ENCODE data around the gene AKAP8.

Gene AKAP8

DNA sequence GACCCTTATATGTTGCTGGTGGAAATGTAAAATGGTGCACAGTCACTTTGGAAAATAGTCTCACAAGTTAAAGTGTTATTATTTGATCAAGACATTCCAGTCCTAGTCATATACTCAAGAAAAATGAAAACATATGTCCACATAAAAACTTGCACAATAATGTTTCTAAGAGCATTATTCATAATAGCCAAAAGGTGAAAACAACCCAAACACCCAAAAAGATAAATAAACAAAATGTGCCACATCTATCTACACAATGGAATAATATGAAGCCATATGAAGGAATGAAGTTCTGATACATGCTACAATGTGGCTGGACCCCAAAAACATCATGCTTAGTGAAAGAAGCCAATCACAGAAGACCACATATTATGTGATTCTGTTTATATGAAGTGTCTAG is 14.4 kb upstream of the AKAP8 start:
- Histone ChIP-seq H3K4me2 (ENCODE audit: insufficient read depth, low read length, poor library complexity, severe bottlenecking) (no peak overlapping the region), H2BK15ac (ENCODE audit: low read length) (no peak overlapping the region), H3K4ac (ENCODE audit: low read length) (no peak overlapping the region), H2AK5ac (ENCODE audit: low read depth, low read length) (no peak overlapping the region), H2BK5ac (ENCODE audit: low read length) (no peak overlapping the region), H2BK120ac (ENCODE audit: low read depth, low read length) (no peak overlapping the region), H3K4me1 (ENCODE audit: control insufficient read depth in 2 of 2, insufficient read depth in 1 of 2, low read depth in 1 of 2, low read length in 2 of 2) (no peaks in the 10 kb centered on the region), H3K14ac (ENCODE audit: low read length) (no peak overlapping the region), H3K18ac (ENCODE audit: low read length) (no peak overlapping the region), H3K27me3 (ENCODE audit: control insufficient read depth in 3 of 3, insufficient read depth in 3 of 3, low read depth in 1 of 3, low read length in 3 of 3) (no peaks in the 10 kb centered on the region), H3K36me3 (replicated peaks in 1 of 2; ENCODE audit: control insufficient read depth in 2 of 2, insufficient read depth in 2 of 2, low read length in 2 of 2) (peaks cover 40 to 86% of the 10 kb centered on the region in 2 donors), H3K23ac (ENCODE audit: low read depth, low read length, poor library complexity) (no peak overlapping the region), H3K9ac (ENCODE audit: low read depth, low read length, poor library complexity) (no peak overlapping the region), H2BK12ac (ENCODE audit: low read length) (no peak overlapping the region), H4K91ac (ENCODE audit: low read depth, low read length, poor library complexity) (no peak overlapping the region), H2AFZ (ENCODE audit: low read length) (no peak overlapping the region), H4K8ac (ENCODE audit: low read depth, low read length) (no peak overlapping the region), H3K9me3 (replicated peaks in 1 of 2; ENCODE audit: control insufficient read depth in 2 of 2, insufficient read depth in 1 of 2, low read depth in 1 of 2, low read length in 2 of 2) (no peaks in the 10 kb centered on the region), H3K27ac (replicated peaks; ENCODE audit: low read length) (no peak overlapping the region), H3K79me1 (ENCODE audit: low read depth, low read length) (peaks cover 15% of the 10 kb centered on the region), H3K4me3 (ENCODE audit: low read length in 2 of 2) (no peak overlapping the region)
- DNase-seq (ENCODE audit: low spot score), result no peak

DNA sequence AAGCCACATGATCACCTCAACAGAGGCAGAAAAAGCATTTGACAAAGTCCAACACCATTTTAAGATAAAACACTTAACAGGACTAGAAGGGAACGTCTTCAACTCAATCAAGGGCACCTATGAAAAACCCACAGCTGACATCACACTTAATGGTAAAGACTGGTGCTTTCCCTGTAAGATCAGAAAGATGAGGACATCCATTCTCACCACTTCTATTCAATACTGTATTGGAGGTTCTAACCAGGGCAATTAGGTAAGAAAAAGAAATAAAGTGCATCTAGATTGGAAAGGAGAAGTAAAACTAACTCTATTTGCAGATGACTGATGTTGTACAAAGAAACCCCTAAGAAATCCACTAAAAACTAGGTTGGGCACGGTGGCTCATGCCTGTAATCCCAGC is 11.2 kb upstream of the AKAP8 start:
- Histone ChIP-seq H2BK5ac (ENCODE audit: low read length) (no peak overlapping the region), H2AFZ (ENCODE audit: low read length) (no peak overlapping the region), H3K4ac (ENCODE audit: low read length) (no peak overlapping the region), H2BK120ac (ENCODE audit: low read depth, low read length) (no peak overlapping the region), H3K79me1 (ENCODE audit: low read depth, low read length) (peaks cover 10% of the 10 kb centered on the region), H2BK15ac (ENCODE audit: low read length) (no peak overlapping the region), H3K4me1 (ENCODE audit: control insufficient read depth in 2 of 2, insufficient read depth in 1 of 2, low read depth in 1 of 2, low read length in 2 of 2) (no peaks in the 10 kb centered on the region), H3K14ac (ENCODE audit: low read length) (no peak overlapping the region), H3K36me3 (replicated peaks in 1 of 2; ENCODE audit: control insufficient read depth in 2 of 2, insufficient read depth in 2 of 2, low read length in 2 of 2) (peaks cover 15 to 74% of the 10 kb centered on the region in 2 donors), H2AK5ac (ENCODE audit: low read depth, low read length) (no peak overlapping the region), H3K27ac (replicated peaks; ENCODE audit: low read length) (no peak overlapping the region), H3K18ac (ENCODE audit: low read length) (no peak overlapping the region), H3K4me3 (ENCODE audit: low read length in 2 of 2) (no peak overlapping the region), H3K23ac (ENCODE audit: low read depth, low read length, poor library complexity) (no peak overlapping the region), H2BK12ac (ENCODE audit: low read length) (no peak overlapping the region), H4K8ac (ENCODE audit: low read depth, low read length) (no peak overlapping the region), H4K91ac (ENCODE audit: low read depth, low read length, poor library complexity) (no peak overlapping the region), H3K9ac (ENCODE audit: low read depth, low read length, poor library complexity) (no peak overlapping the region), H3K9me3 (replicated peaks in 1 of 2; ENCODE audit: control insufficient read depth in 2 of 2, insufficient read depth in 1 of 2, low read depth in 1 of 2, low read length in 2 of 2) (no peaks in the 10 kb centered on the region), H3K27me3 (ENCODE audit: control insufficient read depth in 3 of 3, insufficient read depth in 3 of 3, low read depth in 1 of 3, low read length in 3 of 3) (no peaks in the 10 kb centered on the region), H3K4me2 (ENCODE audit: insufficient read depth, low read length, poor library complexity, severe bottlenecking) (no peak overlapping the region)
- WGBS, 2 donors (ENCODE audit: extremely low coverage in 2 of 2, insufficient read length in 2 of 2, insufficient replicate concordance in 1 of 2), result no CpG with 5 or more reads among the region's 2 CpGs
- no peak for DNase-seq (ENCODE audit: low spot score)

DNA sequence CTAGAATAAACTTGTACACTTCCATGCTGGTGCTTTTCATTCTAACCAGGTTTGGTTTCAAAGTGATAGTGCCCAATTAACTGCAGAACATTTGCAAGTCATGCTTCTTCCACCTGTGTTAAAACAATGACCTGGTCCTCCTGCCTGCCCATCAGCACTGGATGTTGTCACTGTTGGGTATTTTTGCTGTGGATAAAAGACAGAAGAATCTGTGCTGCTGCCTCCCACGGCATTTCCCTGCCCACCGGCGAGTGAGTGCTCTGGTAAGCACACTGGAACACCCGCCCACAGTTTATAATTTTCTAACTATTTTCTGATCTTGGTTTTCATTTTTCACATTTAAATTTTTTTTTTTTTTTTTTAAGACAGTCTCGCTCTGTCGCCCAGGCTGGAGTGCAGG is 2.3 kb upstream of the AKAP8 start:
- H3K4me1 ChIP-seq (ENCODE audit: control insufficient read depth in 2 of 2, insufficient read depth in 1 of 2, low read depth in 1 of 2, low read length in 2 of 2), result peaks cover 2 to 9% of the 10 kb centered on the region in 2 donors
- no peak overlapping the region for H3K4me2 ChIP-seq (ENCODE audit: insufficient read depth, low read length, poor library complexity, severe bottlenecking)
- no peak overlapping the region for H3K14ac ChIP-seq (ENCODE audit: low read length)
- H2AFZ ChIP-seq (ENCODE audit: low read length), result no peak overlapping the region
- H2AK5ac ChIP-seq (ENCODE audit: low read depth, low read length), result no peak overlapping the region
- H3K23ac ChIP-seq (ENCODE audit: low read depth, low read length, poor library complexity), result no peak overlapping the region
- WGBS, 2 donors (ENCODE audit: extremely low coverage in 2 of 2, insufficient read length in 2 of 2, insufficient replicate concordance in 1 of 2), result no CpG with 5 or more reads among the region's 6 CpGs
- no peak overlapping the region for H3K4ac ChIP-seq (ENCODE audit: low read length)
- H3K27me3 ChIP-seq (ENCODE audit: control insufficient read depth in 3 of 3, insufficient read depth in 3 of 3, low read depth in 1 of 3, low read length in 3 of 3), result no peaks in the 10 kb centered on the region
- H4K91ac ChIP-seq (ENCODE audit: low read depth, low read length, poor library complexity), result no peak overlapping the region
- no peak overlapping the region for H2BK120ac ChIP-seq (ENCODE audit: low read depth, low read length)
- H3K36me3 ChIP-seq (replicated peaks in 1 of 2; ENCODE audit: control insufficient read depth in 2 of 2, insufficient read depth in 2 of 2, low read length in 2 of 2), result peaks cover 5 to 35% of the 10 kb centered on the region in 2 donors
- no peak overlapping the region for H3K9ac ChIP-seq (ENCODE audit: low read depth, low read length, poor library complexity)
- no peak overlapping the region for H3K18ac ChIP-seq (ENCODE audit: low read length)
- no peak overlapping the region for H4K8ac ChIP-seq (ENCODE audit: low read depth, low read length)
- H2BK15ac ChIP-seq (ENCODE audit: low read length), result no peak overlapping the region
- H2BK5ac ChIP-seq (ENCODE audit: low read length), result no peak overlapping the region
- H3K79me1 ChIP-seq (ENCODE audit: low read depth, low read length), result peaks cover 12% of the 10 kb centered on the region
- DNase-seq (ENCODE audit: low spot score), result no peak
- no peak overlapping the region for H3K27ac ChIP-seq (replicated peaks; ENCODE audit: low read length)
- no peaks in the 10 kb centered on the region for H3K9me3 ChIP-seq (replicated peaks in 1 of 2; ENCODE audit: control insufficient read depth in 2 of 2, insufficient read depth in 1 of 2, low read depth in 1 of 2, low read length in 2 of 2)
- H2BK12ac ChIP-seq (ENCODE audit: low read length), result no peak overlapping the region
- H3K4me3 ChIP-seq (ENCODE audit: low read length in 2 of 2), result no peak overlapping the region

DNA sequence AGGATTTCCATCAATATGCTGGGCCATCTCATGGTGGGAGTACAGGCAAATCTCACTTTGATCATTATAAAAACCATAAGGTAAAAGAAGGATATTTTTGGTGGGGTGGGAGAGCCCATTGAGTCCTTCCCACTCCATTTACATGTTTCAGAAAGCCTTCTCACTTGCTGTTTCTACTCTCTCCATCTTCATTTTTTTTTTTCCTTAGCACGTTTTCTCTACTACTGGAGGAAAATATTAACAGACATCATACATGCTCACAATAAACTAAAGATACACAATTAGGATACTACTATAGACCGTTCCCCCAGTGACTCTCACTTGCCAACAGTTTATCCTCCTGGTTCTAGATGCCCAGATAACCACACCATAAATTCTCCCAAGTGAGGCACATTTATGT is 1.8 kb upstream of the AKAP8 start:
- Histone ChIP-seq H3K4me2 (ENCODE audit: insufficient read depth, low read length, poor library complexity, severe bottlenecking) (no peak overlapping the region), H2AFZ (ENCODE audit: low read length) (no peak overlapping the region), H4K8ac (ENCODE audit: low read depth, low read length) (no peak overlapping the region), H3K36me3 (replicated peaks in 1 of 2; ENCODE audit: control insufficient read depth in 2 of 2, insufficient read depth in 2 of 2, low read length in 2 of 2) (peaks cover 4 to 32% of the 10 kb centered on the region in 2 donors), H2BK12ac (ENCODE audit: low read length) (no peak overlapping the region), H3K9ac (ENCODE audit: low read depth, low read length, poor library complexity) (no peak overlapping the region), H4K91ac (ENCODE audit: low read depth, low read length, poor library complexity) (no peak overlapping the region), H3K4ac (ENCODE audit: low read length) (no peak overlapping the region), H2BK5ac (ENCODE audit: low read length) (no peak overlapping the region), H3K14ac (ENCODE audit: low read length) (no peak overlapping the region), H3K9me3 (replicated peaks in 1 of 2; ENCODE audit: control insufficient read depth in 2 of 2, insufficient read depth in 1 of 2, low read depth in 1 of 2, low read length in 2 of 2) (no peaks in the 10 kb centered on the region), H3K18ac (ENCODE audit: low read length) (no peak overlapping the region), H2AK5ac (ENCODE audit: low read depth, low read length) (no peak overlapping the region), H3K27ac (replicated peaks; ENCODE audit: low read length) (no peak overlapping the region), H2BK15ac (ENCODE audit: low read length) (no peak overlapping the region), H3K79me1 (ENCODE audit: low read depth, low read length) (peaks cover 11% of the 10 kb centered on the region), H2BK120ac (ENCODE audit: low read depth, low read length) (no peak overlapping the region), H3K4me1 (ENCODE audit: control insufficient read depth in 2 of 2, insufficient read depth in 1 of 2, low read depth in 1 of 2, low read length in 2 of 2) (peaks cover 2 to 9% of the 10 kb centered on the region in 2 donors), H3K23ac (ENCODE audit: low read depth, low read length, poor library complexity) (no peak overlapping the region), H3K27me3 (ENCODE audit: control insufficient read depth in 3 of 3, insufficient read depth in 3 of 3, low read depth in 1 of 3, low read length in 3 of 3) (no peaks in the 10 kb centered on the region), H3K4me3 (ENCODE audit: low read length in 2 of 2) (no peak overlapping the region)
- no CpG with 5 or more reads among the region's 2 CpGs for WGBS, 2 donors (ENCODE audit: extremely low coverage in 2 of 2, insufficient read length in 2 of 2, insufficient replicate concordance in 1 of 2)
- DNase-seq (ENCODE audit: low spot score), result no peak

Measured in neuronal stem cell (in vitro differentiated cells).